Heart left ventricle (tissue), 13 donors: Measurements from ENCODE around the gene TIMM22.

Experiments used
- CTCF ChIP-seq, 12 donors: fragments of 200-600 bp; sonication (generic) in 4 of 12; IDR thresholded peaks; one replicate each; pipeline versions ENCODE4 v1.5.0 to v1.8.0; 2018 to 2022; ENCODE audit warnings: antibody characterized with exemption in 12 of 12, mild to moderate bottlenecking in 5 of 12
- POLR2A ChIP-seq, 2 donors: fragments of 450-650 bp; IDR thresholded peaks; one replicate each; pipeline ENCODE4 v1.6.1; 2017; ENCODE audit warnings: antibody characterized with exemption in 2 of 2, mild to moderate bottlenecking in 2 of 2, moderate library complexity in 2 of 2
- donor health status: ischemic (EF 13 %, LVEDD 7.1; RV severe dilation, severe dysfunction).
- donor health status: DM: no; HTN: yes; CAD: no.
- donor health status: DM: no; HTN: no; CAD: no.
- donor health status: ischemic (EF 25% LVEDD 6.9; RV normal size, moderate dysfunction).
- donor health status: ischemic (EF 25% LVEDD 5.7; RV mildly dilated, moderate dysfunction).
- donor health status: ischemic (EF 35%, LVEDD 5.7; RV mildly dilated, moderate dysfunction).
- donor health status: nonischemic (EF 11% LVEDD 7.7; RV severe dilation, severe dysfunction).
- donor health status: DM: yes; HTN: yes; CAD: no.
- donor health status: PGD.
- donor health status: ischemic (EF 29% LVEDD 5.4; RV normal size, mild dysfunction).
- donor health status: nonischemic (EF 23%, LVEDD 6.1; RV moderate dilation, normal function).

- TF ChIP-seq CTCF (IDR thresholded peaks at IDR 0.05): no peak
- TF ChIP-seq POLR2A (IDR thresholded peaks at IDR 0.05): no peak
These were observed 3.9 kb downstream of the TIMM22 start for GRCh38 chr17:1000597-1001461.
